ENCODE results near the gene RPS8. TPM values are rescaled to one million over a fixed set of nuclear protein-coding genes. Genes with fewer than 3 reads are reported as not detected.
A peak's percentile ranks its signal among the peaks of the same experiment; 100 is the strongest.

The RPS8 gene
- total and polyA plus RNA-seq, 2 of the 8 experiments (the other 6 are each of a cell fraction or from before 2014, with no cell fraction given): 2,261 to 2,407 TPM

GRCh38 chr1:44792736-44793502 lies 17.6 kb downstream of the RPS8 start:
- POLR2A ChIA-PET (ENCODE audit: partially characterized antibody): interaction anchor here (0.9 to 12.1 kb wide), 10 partner anchors 9 to 71 kb away, joined by 3 to 310 read pairs (median 8); partner anchors contain the start of genes BTBD19, DYNLT4, RNU5D-1 and RPS8
- peak overlapping the region; percentile 63 for H4K5ac ChIP-seq (ENCODE audit: insufficient read length, low read depth, low read length)

More at GRCh38 chr1:44792736-44793502, 17.6 kb downstream of the RPS8 start:
- Histone ChIP-seq H4K91ac (replicated peaks; ENCODE audit: insufficient read length, low read length) (peak overlapping the region; percentile 77), H4K20me1 (replicated peaks in 1 of 2; ENCODE audit: control insufficient read depth in 1 of 2, insufficient read depth in 2 of 2, low read length in 2 of 2) (no peaks in the 10 kb centered on the region), H2AK5ac (ENCODE audit: low read depth, low read length) (peak overlapping the region; percentile 95), H2AFZ (ENCODE audit: low read length) (no peak overlapping the region), H3K36me3 (ENCODE audit: control insufficient read depth in 2 of 4, insufficient read depth in 4 of 4, low read length in 3 of 4) (no peaks in the 10 kb centered on the region), H3K23ac (ENCODE audit: insufficient read length) (no peak overlapping the region), H3K4ac (replicated peaks; ENCODE audit: insufficient read length, low read depth, low read length) (no peak overlapping the region), H3K14ac (ENCODE audit: insufficient read length) (no peak overlapping the region), H3K4me3 (ENCODE audit: extremely low read depth in 1 of 4, insufficient read depth in 2 of 4, low read depth in 3 of 4, low read length in 4 of 4) (no peak overlapping the region), H3K79me1 (ENCODE audit: low read depth, low read length) (0 out of 2 replicates have a peak, but pooled peaks cover 2% of the 10 kb centered on the region), H4K8ac (ENCODE audit: extremely low read depth, insufficient read depth, low read length) (no peak overlapping the region), H2BK120ac (replicated peaks; ENCODE audit: low read depth, low read length) (no peak overlapping the region), H3K4me2 (ENCODE audit: insufficient read depth in 1 of 2, low read depth in 2 of 2, low read length in 2 of 2) (peak overlapping the region in 1 of 2 experiments; percentile 40; a peak in 1 of 4 replicates), H3K56ac (replicated peaks; ENCODE audit: insufficient read length, low read depth, low read length) (no peak overlapping the region), H3K79me2 (ENCODE audit: control insufficient read depth in 1 of 2, insufficient read depth in 2 of 2, low read length in 2 of 2) (no peaks in the 10 kb centered on the region), H3K27me3 (replicated peaks in 1 of 4; ENCODE audit: control insufficient read depth in 3 of 4, extremely low read depth in 1 of 4, insufficient read depth in 3 of 4, low read length in 3 of 4) (no peaks in the 10 kb centered on the region), H2BK20ac (ENCODE audit: low read length) (peak overlapping the region; percentile 86; the same call in 1 of the 2 replicates), H3K9me3 (ENCODE audit: insufficient read depth in 2 of 2, low read depth in 1 of 2, low read length in 1 of 2) (no peaks in the 10 kb centered on the region), H3K27ac (ENCODE audit: low read depth, low read length) (no peak overlapping the region), H2BK12ac (ENCODE audit: low read depth, low read length) (peak overlapping the region; percentile 98), H3K4me1 (replicated peaks in 1 of 4; ENCODE audit: control insufficient read depth in 3 of 4, insufficient read depth in 4 of 4, low read length in 3 of 4) (peaks cover 0 to 5% (median 5%) of the 10 kb centered on the region in 4 experiments), H2BK15ac (ENCODE audit: low read length) (peak overlapping the region; percentile 98), H3K18ac (ENCODE audit: extremely low read depth, low read length) (peak overlapping the region; percentile 71; the same call in 1 of the 2 replicates), H3K9ac (replicated peaks in 1 of 4; ENCODE audit: extremely low read depth in 1 of 4, low read depth in 3 of 4, low read length in 3 of 4) (no peak overlapping the region), H3K23me2 (ENCODE audit: low read depth, low read length) (no peaks in the 10 kb centered on the region; the same call in 1 of the 2 replicates), H2BK5ac (ENCODE audit: low read depth, low read length) (peak overlapping the region; percentile 79; the same call in 1 of the 2 replicates)
- TF ChIP-seq MAFK (IDR thresholded peaks at IDR 0.05; ENCODE audit: low read depth, low read length): no peak
- no peak for TF ChIP-seq KDM5A (IDR thresholded peaks at IDR 0.05; ENCODE audit: low read length)
- no peak for TF ChIP-seq POLR2AphosphoS5 (IDR thresholded peaks at IDR 0.05; ENCODE audit: low read depth, low read length)
- 94% methylated on average over 9 of the region's 9 CpGs; no CpG with 5 or more reads in 1 of the 2 experiments for WGBS, 2 experiments (ENCODE audit: extremely low coverage in 1 of 2, insufficient coverage in 1 of 2, insufficient read length in 1 of 2, insufficient replicate concordance in 2 of 2, low coverage in 1 of 2, low lambda C conversion rate in 2 of 2, missing lambda C conversion rate in 1 of 2)
- FAIRE-seq: no peak
- no peak for DNase-seq (ENCODE audit: low read depth in 1 of 2, low spot score in 2 of 2)
- CTCF ChIA-PET (ENCODE audit: partially characterized antibody): interaction anchor here (0.6 to 5.7 kb wide), 36 partner anchors 9 to 776 kb away, joined by 3 to 51 read pairs (median 4); partner anchors contain the start of genes BTBD19, DYNLT4, HECTD3 and PTCH2
